SK-N-SH treated with all-trans-retinoic acid at 6 μM for 48 hours (cell line): ENCODE results near the gene AIMP1.

Source experiments
- ATAC-seq: fragments of 200-7000 bp; cut with Tn5 transposase; 3 replicates; pipeline ENCODE4 v1.9.1; 2020; ENCODE audit warnings: mild to moderate bottlenecking, moderate library complexity
- ARNTL ChIP-seq: fragments of 450-650 bp; formaldehyde crosslinking; IDR thresholded peaks from 2 replicates; pipeline ENCODE4 v1.5.0; 2020; ENCODE audit warnings: low read depth, mild to moderate bottlenecking, moderate library complexity, borderline replicate concordance
- BACH2 ChIP-seq: fragments of 250-450 bp; sonication (Bioruptor Pico); IDR thresholded peaks from 2 replicates; pipeline ENCODE4 v1.9.0; 2021; ENCODE audit warnings: mild to moderate bottlenecking, borderline replicate concordance
- CSDC2 ChIP-seq: fragments of 250-450 bp; sonication (Bioruptor Pico); IDR thresholded peaks from 2 replicates; pipeline ENCODE4 v1.5.0; 2020; ENCODE audit warnings: mild to moderate bottlenecking, moderate library complexity
- ESRRG ChIP-seq: fragments of 250-450 bp; sonication (Bioruptor Pico); IDR thresholded peaks from 2 replicates; pipeline ENCODE4 v1.6.1; 2021; ENCODE audit warnings: mild to moderate bottlenecking
- GLIS3 ChIP-seq: fragments of 250-450 bp; sonication (Bioruptor Pico); IDR thresholded peaks from 2 replicates; pipeline ENCODE4 v1.5.0; 2020; ENCODE audit warnings: mild to moderate bottlenecking, moderate library complexity
- ISL1 ChIP-seq: fragments of 250-450 bp; sonication (Bioruptor Pico); IDR thresholded peaks from 2 replicates; pipeline ENCODE4 v2.1.2; 2022; ENCODE audit warnings: mild to moderate bottlenecking, moderate library complexity
- OSR1 ChIP-seq: fragments of 250-450 bp; sonication (Bioruptor Pico); IDR thresholded peaks from 2 replicates; pipeline ENCODE4 v1.8.0; 2022; ENCODE audit warnings: moderate library complexity, mild to moderate bottlenecking, inconsistent platforms
- PPARA ChIP-seq: fragments of 250-450 bp; sonication (Bioruptor Pico); IDR thresholded peaks from 2 replicates; pipeline ENCODE4 v1.5.0; 2020; ENCODE audit warnings: mild to moderate bottlenecking, borderline replicate concordance
- RARB ChIP-seq: fragments of 250-450 bp; sonication (Bioruptor Pico); IDR thresholded peaks from 2 replicates; pipeline ENCODE4 v1.8.0; 2021; ENCODE audit warnings: mild to moderate bottlenecking, moderate library complexity
- TCF4 ChIP-seq: fragments of 250-450 bp; sonication (Bioruptor Pico); IDR thresholded peaks from 2 replicates; pipeline ENCODE4 v1.8.0; 2021; ENCODE audit warnings: mild to moderate bottlenecking, moderate library complexity, borderline replicate concordance
- TOX ChIP-seq: fragments of 250-450 bp; sonication (Bioruptor Pico); IDR thresholded peaks from 2 replicates; pipeline ENCODE4 v1.8.0; 2021; ENCODE audit warnings: mild to moderate bottlenecking, moderate library complexity, borderline replicate concordance
- ZC3H10 ChIP-seq: fragments of 250-450 bp; sonication (Bioruptor Pico); IDR thresholded peaks from 2 replicates; pipeline ENCODE4 v1.5.1; 2021; ENCODE audit warnings: mild to moderate bottlenecking, moderate library complexity
- ZFP30 ChIP-seq: fragments of 450-650 bp; formaldehyde crosslinking; IDR thresholded peaks from 2 replicates; pipeline ENCODE4 v1.5.0; 2022; ENCODE audit warnings: mild to moderate bottlenecking, moderate library complexity
- ZNF565 ChIP-seq: fragments of 450-650 bp; formaldehyde crosslinking; conservative IDR thresholded peaks from 2 replicates; pipeline ENCODE4 v1.5.0; 2020; ENCODE audit warnings: low read depth, mild to moderate bottlenecking, moderate library complexity
- ZNF70 ChIP-seq: fragments of 450-650 bp; formaldehyde crosslinking; IDR thresholded peaks from 2 replicates; pipeline ENCODE4 v1.5.0; 2020; ENCODE audit warnings: mild to moderate bottlenecking, moderate library complexity
- ZNF8 ChIP-seq: fragments of 450-650 bp; formaldehyde crosslinking; IDR thresholded peaks from 2 replicates; pipeline ENCODE4 v1.5.0; 2020; ENCODE audit warnings: mild to moderate bottlenecking, moderate library complexity
- TF ChIP-seq, protein P1 (sequence below): fragments of 250-450 bp; sonication (Bioruptor Pico); IDR thresholded peaks from 2 replicates; pipeline ENCODE4 v1.8.0; 2020; ENCODE audit warnings: mild to moderate bottlenecking, moderate library complexity, borderline replicate concordance
- TF ChIP-seq, protein P2 (sequence below): fragments of 250-450 bp; sonication (Bioruptor Pico); IDR thresholded peaks from 2 replicates; pipeline ENCODE4 v1.5.1; 2020; ENCODE audit warnings: low read depth, mild to moderate bottlenecking, moderate library complexity
- TF ChIP-seq, protein P3 (sequence below): fragments of 250-450 bp; sonication (Bioruptor Pico); IDR thresholded peaks from 2 replicates; pipeline ENCODE4 v1.5.1; 2021; ENCODE audit warnings: mild to moderate bottlenecking, moderate library complexity
- TF ChIP-seq, protein P4 (sequence below): fragments of 250-450 bp; sonication (Bioruptor Pico); IDR thresholded peaks from 2 replicates; pipeline ENCODE4 v1.5.0; 2020; ENCODE audit warnings: mild to moderate bottlenecking, moderate library complexity
- TF ChIP-seq, protein P5 (sequence below): fragments of 250-450 bp; sonication (Bioruptor Pico); IDR thresholded peaks from 2 replicates; pipeline ENCODE4 v1.8.0; 2021; ENCODE audit warnings: low read depth, mild to moderate bottlenecking, moderate library complexity, borderline replicate concordance

Gene AIMP1

DNA sequence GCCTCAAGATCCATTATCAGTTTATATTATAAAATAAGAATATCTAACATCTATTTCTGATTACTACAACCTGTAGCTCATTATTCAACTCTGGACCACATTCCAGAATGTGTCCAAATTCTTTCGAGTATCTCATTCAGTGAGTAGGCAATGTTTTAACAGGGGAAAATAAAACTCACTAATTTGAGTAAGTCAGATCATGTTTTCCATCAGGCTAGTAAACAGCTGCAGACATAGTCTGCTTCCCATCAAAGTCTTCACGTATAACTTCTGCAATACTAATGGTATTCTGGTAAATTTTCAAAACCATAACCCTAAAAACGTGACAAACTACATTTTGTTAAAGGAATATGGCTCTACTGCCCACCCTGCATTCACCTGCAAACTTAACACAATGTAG, 32.1 kb upstream of the AIMP1 start:
- ATAC-seq, result peak; percentile 73
- TF ChIP-seq GLIS3 (no peak), ZC3H10 (CRISPR knock-in tag) (no peak), ISL1 (CRISPR knock-in tag) (peak; percentile 51), ZNF8 (CRISPR knock-in tag) (no peak)
- TF ChIP-seq, protein P1, sequence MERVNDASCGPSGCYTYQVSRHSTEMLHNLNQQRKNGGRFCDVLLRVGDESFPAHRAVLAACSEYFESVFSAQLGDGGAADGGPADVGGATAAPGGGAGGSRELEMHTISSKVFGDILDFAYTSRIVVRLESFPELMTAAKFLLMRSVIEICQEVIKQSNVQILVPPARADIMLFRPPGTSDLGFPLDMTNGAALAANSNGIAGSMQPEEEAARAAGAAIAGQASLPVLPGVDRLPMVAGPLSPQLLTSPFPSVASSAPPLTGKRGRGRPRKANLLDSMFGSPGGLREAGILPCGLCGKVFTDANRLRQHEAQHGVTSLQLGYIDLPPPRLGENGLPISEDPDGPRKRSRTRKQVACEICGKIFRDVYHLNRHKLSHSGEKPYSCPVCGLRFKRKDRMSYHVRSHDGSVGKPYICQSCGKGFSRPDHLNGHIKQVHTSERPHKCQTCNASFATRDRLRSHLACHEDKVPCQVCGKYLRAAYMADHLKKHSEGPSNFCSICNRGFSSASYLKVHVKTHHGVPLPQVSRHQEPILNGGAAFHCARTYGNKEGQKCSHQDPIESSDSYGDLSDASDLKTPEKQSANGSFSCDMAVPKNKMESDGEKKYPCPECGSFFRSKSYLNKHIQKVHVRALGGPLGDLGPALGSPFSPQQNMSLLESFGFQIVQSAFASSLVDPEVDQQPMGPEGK, result no peak
- TF ChIP-seq, protein P2, sequence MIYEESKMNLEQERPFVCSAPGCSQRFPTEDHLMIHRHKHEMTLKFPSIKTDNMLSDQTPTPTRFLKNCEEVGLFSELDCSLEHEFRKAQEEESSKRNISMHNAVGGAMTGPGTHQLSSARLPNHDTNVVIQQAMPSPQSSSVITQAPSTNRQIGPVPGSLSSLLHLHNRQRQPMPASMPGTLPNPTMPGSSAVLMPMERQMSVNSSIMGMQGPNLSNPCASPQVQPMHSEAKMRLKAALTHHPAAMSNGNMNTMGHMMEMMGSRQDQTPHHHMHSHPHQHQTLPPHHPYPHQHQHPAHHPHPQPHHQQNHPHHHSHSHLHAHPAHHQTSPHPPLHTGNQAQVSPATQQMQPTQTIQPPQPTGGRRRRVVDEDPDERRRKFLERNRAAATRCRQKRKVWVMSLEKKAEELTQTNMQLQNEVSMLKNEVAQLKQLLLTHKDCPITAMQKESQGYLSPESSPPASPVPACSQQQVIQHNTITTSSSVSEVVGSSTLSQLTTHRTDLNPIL (CRISPR knock-in tag), result no peak

DNA sequence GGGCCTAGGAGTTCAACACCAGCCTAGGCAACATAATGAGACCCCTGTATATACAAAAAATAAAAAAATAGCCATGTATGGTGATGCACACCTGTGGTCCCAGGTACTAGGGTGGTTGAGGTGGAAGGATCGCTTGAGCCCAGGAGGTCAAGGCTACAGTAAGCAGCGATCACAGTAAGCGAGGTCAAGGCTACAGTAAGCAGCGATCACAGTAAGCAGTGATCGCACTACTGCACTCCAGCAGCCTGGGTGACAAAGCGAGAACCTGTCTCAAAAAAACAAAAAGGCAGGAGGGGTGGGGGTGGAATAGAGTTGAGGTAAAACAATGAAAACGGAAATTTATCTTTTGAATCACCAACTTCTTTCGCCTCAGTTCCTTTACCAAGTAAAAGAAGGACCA, 29.7 kb upstream of the AIMP1 start:
- ATAC-seq, result no peak

DNA sequence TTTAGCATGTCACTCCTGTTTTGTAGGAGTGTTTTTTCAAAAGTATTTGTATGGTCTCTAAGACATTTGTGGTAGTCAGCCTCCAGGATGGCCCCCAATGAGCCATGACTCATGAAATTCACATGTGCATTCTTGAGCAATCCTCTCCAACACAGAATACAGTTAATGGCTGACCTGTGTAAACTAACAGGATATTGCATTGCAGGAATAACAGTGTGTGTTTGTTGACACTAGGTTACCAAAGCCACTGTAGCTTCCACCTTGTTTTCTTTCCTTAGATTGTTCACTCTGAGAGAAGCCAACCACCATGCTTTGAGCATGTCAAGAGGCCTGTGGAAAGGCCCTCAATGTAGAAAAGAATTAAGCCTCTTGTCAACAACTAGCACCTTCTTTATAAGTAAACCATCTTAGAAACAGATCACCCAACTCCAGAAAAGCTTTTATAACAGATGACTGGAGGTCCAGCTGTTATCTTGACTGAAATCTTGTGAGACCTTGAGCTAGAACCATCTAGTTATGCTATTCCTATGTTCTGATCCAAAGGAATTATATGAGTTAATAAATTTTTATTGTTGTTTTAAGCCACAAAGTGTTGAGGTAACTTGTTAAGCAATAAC, 28.9 kb upstream of the AIMP1 start:
- ATAC-seq, result peak; percentile 49
- TF ChIP-seq OSR1 (CRISPR knock-in tag) (no peak), TOX (CRISPR knock-in tag) (no peak), ARNTL (CRISPR knock-in tag) (no peak), TCF4 (CRISPR knock-in tag) (no peak)
- TF ChIP-seq, protein P3, sequence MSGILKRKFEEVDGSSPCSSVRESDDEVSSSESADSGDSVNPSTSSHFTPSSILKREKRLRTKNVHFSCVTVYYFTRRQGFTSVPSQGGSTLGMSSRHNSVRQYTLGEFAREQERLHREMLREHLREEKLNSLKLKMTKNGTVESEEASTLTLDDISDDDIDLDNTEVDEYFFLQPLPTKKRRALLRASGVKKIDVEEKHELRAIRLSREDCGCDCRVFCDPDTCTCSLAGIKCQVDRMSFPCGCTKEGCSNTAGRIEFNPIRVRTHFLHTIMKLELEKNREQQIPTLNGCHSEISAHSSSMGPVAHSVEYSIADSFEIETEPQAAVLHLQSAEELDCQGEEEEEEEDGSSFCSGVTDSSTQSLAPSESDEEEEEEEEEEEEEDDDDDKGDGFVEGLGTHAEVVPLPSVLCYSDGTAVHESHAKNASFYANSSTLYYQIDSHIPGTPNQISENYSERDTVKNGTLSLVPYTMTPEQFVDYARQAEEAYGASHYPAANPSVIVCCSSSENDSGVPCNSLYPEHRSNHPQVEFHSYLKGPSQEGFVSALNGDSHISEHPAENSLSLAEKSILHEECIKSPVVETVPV, result no peak
- TF ChIP-seq, protein P4, sequence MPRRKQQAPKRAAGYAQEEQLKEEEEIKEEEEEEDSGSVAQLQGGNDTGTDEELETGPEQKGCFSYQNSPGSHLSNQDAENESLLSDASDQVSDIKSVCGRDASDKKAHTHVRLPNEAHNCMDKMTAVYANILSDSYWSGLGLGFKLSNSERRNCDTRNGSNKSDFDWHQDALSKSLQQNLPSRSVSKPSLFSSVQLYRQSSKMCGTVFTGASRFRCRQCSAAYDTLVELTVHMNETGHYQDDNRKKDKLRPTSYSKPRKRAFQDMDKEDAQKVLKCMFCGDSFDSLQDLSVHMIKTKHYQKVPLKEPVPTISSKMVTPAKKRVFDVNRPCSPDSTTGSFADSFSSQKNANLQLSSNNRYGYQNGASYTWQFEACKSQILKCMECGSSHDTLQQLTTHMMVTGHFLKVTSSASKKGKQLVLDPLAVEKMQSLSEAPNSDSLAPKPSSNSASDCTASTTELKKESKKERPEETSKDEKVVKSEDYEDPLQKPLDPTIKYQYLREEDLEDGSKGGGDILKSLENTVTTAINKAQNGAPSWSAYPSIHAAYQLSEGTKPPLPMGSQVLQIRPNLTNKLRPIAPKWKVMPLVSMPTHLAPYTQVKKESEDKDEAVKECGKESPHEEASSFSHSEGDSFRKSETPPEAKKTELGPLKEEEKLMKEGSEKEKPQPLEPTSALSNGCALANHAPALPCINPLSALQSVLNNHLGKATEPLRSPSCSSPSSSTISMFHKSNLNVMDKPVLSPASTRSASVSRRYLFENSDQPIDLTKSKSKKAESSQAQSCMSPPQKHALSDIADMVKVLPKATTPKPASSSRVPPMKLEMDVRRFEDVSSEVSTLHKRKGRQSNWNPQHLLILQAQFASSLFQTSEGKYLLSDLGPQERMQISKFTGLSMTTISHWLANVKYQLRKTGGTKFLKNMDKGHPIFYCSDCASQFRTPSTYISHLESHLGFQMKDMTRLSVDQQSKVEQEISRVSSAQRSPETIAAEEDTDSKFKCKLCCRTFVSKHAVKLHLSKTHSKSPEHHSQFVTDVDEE (CRISPR knock-in tag), result no peak

More for the DNA sequence above, 29.7 kb upstream of the AIMP1 start:
- TF ChIP-seq RARB (CRISPR knock-in tag) (no peak), ISL1 (CRISPR knock-in tag) (no peak), ZNF70 (CRISPR knock-in tag) (no peak), ZNF565 (CRISPR knock-in tag) (no peak), ESRRG (CRISPR knock-in tag) (no peak), CSDC2 (no peak), TOX (CRISPR knock-in tag) (no peak), BACH2 (no peak), GLIS3 (no peak), ZFP30 (CRISPR knock-in tag) (no peak), ZNF8 (CRISPR knock-in tag) (no peak), PPARA (CRISPR knock-in tag) (no peak), ARNTL (CRISPR knock-in tag) (no peak)
- TF ChIP-seq, protein P5, sequence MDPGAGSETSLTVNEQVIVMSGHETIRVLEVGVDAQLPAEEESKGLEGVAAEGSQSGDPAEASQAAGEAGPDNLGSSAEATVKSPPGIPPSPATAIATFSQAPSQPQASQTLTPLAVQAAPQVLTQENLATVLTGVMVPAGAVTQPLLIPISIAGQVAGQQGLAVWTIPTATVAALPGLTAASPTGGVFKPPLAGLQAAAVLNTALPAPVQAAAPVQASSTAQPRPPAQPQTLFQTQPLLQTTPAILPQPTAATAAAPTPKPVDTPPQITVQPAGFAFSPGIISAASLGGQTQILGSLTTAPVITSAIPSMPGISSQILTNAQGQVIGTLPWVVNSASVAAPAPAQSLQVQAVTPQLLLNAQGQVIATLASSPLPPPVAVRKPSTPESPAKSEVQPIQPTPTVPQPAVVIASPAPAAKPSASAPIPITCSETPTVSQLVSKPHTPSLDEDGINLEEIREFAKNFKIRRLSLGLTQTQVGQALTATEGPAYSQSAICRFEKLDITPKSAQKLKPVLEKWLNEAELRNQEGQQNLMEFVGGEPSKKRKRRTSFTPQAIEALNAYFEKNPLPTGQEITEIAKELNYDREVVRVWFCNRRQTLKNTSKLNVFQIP (CRISPR knock-in tag), result no peak
- TF ChIP-seq, protein P2 (CRISPR knock-in tag), result no peak
- TF ChIP-seq, protein P1, result no peak
- TF ChIP-seq, protein P3, result no peak
- TF ChIP-seq, all 23 proteins: peak for 0
